Esophagus muscularis mucosa (tissue), 3 donors: ENCODE measurements around the gene CXCL8.
"Not testable (repeated sequence)": the region's sequence is repeated elsewhere in the genome, so short reads cannot be mapped to it uniquely, and the experiment has no call there.

Experiments
- CTCF ChIP-seq, 3 experiments: fragments of 200-600 bp in 2 of 3; fragments of 450-650 bp in 1 of 3; sonication (generic) in 2 of 3; IDR thresholded peaks; one replicate each; pipeline ENCODE4 v1.5.1; 2017 to 2019; ENCODE audit warnings: antibody characterized with exemption in 3 of 3, mild to moderate bottlenecking in 2 of 3, moderate library complexity in 1 of 3
- POLR2A ChIP-seq: fragments of 450-650 bp; IDR thresholded peaks from one replicate; pipeline ENCODE4 v1.6.1; 2017; ENCODE audit warnings: antibody characterized with exemption, moderate library complexity, mild to moderate bottlenecking, low read depth
- POLR2AphosphoS5 ChIP-seq, 2 donors: sonication (generic); formaldehyde crosslinking; IDR thresholded peaks; one replicate each; pipeline ENCODE4 v1.6.1; 2017; ENCODE audit warnings: antibody characterized with exemption in 2 of 2

DNA sequence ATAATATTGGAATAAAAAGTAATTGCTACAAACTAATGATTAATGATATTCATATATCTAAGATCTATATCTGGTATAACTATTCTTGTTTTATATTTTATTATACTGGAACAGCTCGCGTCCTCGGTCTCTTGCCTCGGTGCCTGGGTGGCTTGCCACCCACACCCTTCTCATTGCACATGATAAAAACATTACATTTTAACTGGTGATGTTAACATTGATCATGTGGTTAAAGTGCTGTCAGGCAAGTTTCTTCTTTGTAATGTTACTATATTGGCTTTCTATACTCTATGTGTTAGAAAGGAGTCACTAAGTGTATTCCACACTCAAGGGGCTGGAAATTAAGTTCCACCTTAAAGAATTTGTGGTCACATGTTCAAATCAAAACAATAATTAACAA is 34.0 kb downstream of the CXCL8 start:
- TF ChIP-seq CTCF (IDR thresholded peaks at IDR 0.05); POLR2A; POLR2AphosphoS5 (IDR thresholded peaks at IDR 0.05): not testable (repeated sequence)
